ENCODE results near the gene TRIO. TPM values are rescaled to one million over a fixed set of nuclear protein-coding genes. Genes with fewer than 3 reads are reported as not detected.

TRIO gene
- total RNA-seq, 1 donor, result 211 TPM

GRCh38 chr5:14488709-14489108 is 345.6 kb downstream of the TRIO start:
- no peak overlapping the region for H3K4me3 ChIP-seq (ENCODE audit: low read depth, low read length)
- no peak for TF ChIP-seq CTCF (IDR thresholded peaks at IDR 0.05; ENCODE audit: insufficient read depth, low read length)
- DNase-seq (ENCODE audit: low read depth), result no peak

- no peak overlapping the region for H3K4me3 ChIP-seq (ENCODE audit: low read depth, low read length)
- DNase-seq (ENCODE audit: low read depth), result no peak
- TF ChIP-seq CTCF (IDR thresholded peaks at IDR 0.05; ENCODE audit: insufficient read depth, low read length), result no peak
Observed at GRCh38 chr5:14489643-14490042, 346.5 kb downstream of the TRIO start.

GRCh38 chr5:14490309-14490711 is 347.2 kb downstream of the TRIO start:
- no peak for TF ChIP-seq CTCF (IDR thresholded peaks at IDR 0.05; ENCODE audit: insufficient read depth, low read length)
- peak; percentile 27 for DNase-seq (ENCODE audit: low read depth)
- H3K4me3 ChIP-seq (ENCODE audit: low read depth, low read length), result no peak overlapping the region

GRCh38 chr5:14491015-14491915 is 348.1 kb downstream of the TRIO start:
- no peak for TF ChIP-seq CTCF (IDR thresholded peaks at IDR 0.05; ENCODE audit: insufficient read depth, low read length)
- H3K4me3 ChIP-seq (ENCODE audit: low read depth, low read length), result no peak overlapping the region
- peak; percentile 83 for DNase-seq (ENCODE audit: low read depth)

GRCh38 chr5:14492331-14492964 is 349.3 kb downstream of the TRIO start:
- H3K4me3 ChIP-seq (ENCODE audit: low read depth, low read length), result no peak overlapping the region
- DNase-seq (ENCODE audit: low read depth), result no peak
- TF ChIP-seq CTCF (IDR thresholded peaks at IDR 0.05; ENCODE audit: insufficient read depth, low read length), result no peak

- TF ChIP-seq CTCF (IDR thresholded peaks at IDR 0.05; ENCODE audit: insufficient read depth, low read length), result no peak
- H3K4me3 ChIP-seq (ENCODE audit: low read depth, low read length), result no peak overlapping the region
- no peak for DNase-seq (ENCODE audit: low read depth)
Observed at GRCh38 chr5:14495301-14495700, 352.2 kb downstream of the TRIO start.
